Gastroesophageal sphincter (tissue), 3 donors: ENCODE measurements around the gene PER3.

Experiments used
- EP300 ChIP-seq: sonication (generic); formaldehyde crosslinking; IDR thresholded peaks from one replicate; pipeline ENCODE4 v1.6.1; 2017; ENCODE audit warnings: antibody characterized with exemption, mild to moderate bottlenecking
- POLR2A ChIP-seq, 2 donors: fragments of 450-650 bp; IDR thresholded peaks; one replicate each; pipeline ENCODE4 v1.6.1; 2017; ENCODE audit warnings: antibody characterized with exemption in 2 of 2, mild to moderate bottlenecking in 2 of 2, moderate library complexity in 1 of 2
- POLR2AphosphoS5 ChIP-seq: sonication (generic); formaldehyde crosslinking; IDR thresholded peaks from one replicate; pipeline ENCODE4 v1.6.1; 2017; ENCODE audit warnings: antibody characterized with exemption
- TF ChIP-seq, protein P1 (sequence below), 4 experiments: fragments of 200-600 bp in 2 of 4; fragments of 450-650 bp in 2 of 4; sonication (generic) in 1 of 4; IDR thresholded peaks; one replicate each; pipeline ENCODE4 v1.5.1; 2017 to 2019; ENCODE audit warnings: antibody characterized with exemption in 4 of 4, mild to moderate bottlenecking in 2 of 4, moderate library complexity in 2 of 4

- TF ChIP-seq, protein P1, sequence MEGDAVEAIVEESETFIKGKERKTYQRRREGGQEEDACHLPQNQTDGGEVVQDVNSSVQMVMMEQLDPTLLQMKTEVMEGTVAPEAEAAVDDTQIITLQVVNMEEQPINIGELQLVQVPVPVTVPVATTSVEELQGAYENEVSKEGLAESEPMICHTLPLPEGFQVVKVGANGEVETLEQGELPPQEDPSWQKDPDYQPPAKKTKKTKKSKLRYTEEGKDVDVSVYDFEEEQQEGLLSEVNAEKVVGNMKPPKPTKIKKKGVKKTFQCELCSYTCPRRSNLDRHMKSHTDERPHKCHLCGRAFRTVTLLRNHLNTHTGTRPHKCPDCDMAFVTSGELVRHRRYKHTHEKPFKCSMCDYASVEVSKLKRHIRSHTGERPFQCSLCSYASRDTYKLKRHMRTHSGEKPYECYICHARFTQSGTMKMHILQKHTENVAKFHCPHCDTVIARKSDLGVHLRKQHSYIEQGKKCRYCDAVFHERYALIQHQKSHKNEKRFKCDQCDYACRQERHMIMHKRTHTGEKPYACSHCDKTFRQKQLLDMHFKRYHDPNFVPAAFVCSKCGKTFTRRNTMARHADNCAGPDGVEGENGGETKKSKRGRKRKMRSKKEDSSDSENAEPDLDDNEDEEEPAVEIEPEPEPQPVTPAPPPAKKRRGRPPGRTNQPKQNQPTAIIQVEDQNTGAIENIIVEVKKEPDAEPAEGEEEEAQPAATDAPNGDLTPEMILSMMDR (IDR thresholded peaks at IDR 0.05): no peak
- TF ChIP-seq POLR2A (IDR thresholded peaks at IDR 0.05) (no peak), POLR2AphosphoS5 (no peak), EP300 (no peak)
Observed at GRCh38 chr1:7789828-7790227, 5.7 kb downstream of the PER3 start.
